ENCODE results near the gene RNF225. TPM values are rescaled to one million over a fixed set of nuclear protein-coding genes. Genes with fewer than 3 reads are reported as not detected.

Gene RNF225
- total RNA-seq, 1 experiment from 2014 or later: 1.8 TPM

DNA sequence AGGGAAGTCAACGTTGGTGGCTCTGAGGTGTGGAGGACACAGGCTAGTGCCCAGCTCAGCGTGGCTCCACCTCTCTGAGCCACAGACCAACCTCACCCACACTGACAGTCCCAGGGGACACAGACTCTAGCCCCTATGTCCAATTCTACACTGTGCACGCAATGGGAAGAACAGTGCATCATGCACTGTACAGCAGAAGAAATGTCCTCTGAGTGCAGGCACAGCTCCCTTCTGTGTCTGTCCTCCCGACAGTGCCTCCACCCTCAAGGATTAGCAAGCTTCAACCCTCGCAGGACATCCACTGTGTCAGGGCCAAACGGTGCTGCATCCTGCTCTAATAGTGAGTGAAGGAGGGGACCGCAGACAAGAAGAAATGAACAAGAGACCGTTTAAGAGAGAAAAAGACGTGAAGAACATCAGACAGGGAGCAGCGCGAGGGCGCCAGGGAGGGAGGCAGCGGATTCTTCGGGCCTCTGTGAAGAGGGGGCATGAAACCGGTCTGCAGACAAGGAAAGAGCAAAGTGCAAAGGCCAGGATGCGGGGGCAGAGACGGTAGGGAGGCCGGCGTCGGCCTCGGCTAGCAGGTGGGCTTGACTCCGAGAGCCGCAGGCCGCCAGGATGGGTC, 15.3 kb upstream of the RNF225 start:
- peak overlapping the region; percentile 17; the same call in 1 of the 2 replicates for H3K27ac Mint-ChIP-seq
- peak overlapping the region; percentile 85 for H3K4me3 Mint-ChIP-seq
- H3K27me3 Mint-ChIP-seq (ENCODE audit: low read depth): no peaks in the 10 kb centered on the region
- peaks cover 8% of the 10 kb centered on the region for H3K4me1 Mint-ChIP-seq
- POLR2A ChIA-PET: no interaction called here
- H3K9me3 Mint-ChIP-seq: no peaks in the 10 kb centered on the region
- no peaks in the 10 kb centered on the region for H3K36me3 Mint-ChIP-seq
- CTCF ChIA-PET: no interaction called here
- no peak for DNase-seq (ENCODE audit: low spot score)
- no peak for ATAC-seq
- TF ChIP-seq ZNF416 (CRISPR knock-in tag; IDR thresholded peaks at IDR 0.05) (no peak), JUN (CRISPR knock-in tag; IDR thresholded peaks at IDR 0.05) (no peak), JAZF1 (CRISPR knock-in tag; IDR thresholded peaks at IDR 0.05) (no peak)
- TF ChIP-seq, protein P1, sequence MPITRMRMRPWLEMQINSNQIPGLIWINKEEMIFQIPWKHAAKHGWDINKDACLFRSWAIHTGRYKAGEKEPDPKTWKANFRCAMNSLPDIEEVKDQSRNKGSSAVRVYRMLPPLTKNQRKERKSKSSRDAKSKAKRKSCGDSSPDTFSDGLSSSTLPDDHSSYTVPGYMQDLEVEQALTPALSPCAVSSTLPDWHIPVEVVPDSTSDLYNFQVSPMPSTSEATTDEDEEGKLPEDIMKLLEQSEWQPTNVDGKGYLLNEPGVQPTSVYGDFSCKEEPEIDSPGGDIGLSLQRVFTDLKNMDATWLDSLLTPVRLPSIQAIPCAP (CRISPR knock-in tag; IDR thresholded peaks at IDR 0.05): no peak

DNA sequence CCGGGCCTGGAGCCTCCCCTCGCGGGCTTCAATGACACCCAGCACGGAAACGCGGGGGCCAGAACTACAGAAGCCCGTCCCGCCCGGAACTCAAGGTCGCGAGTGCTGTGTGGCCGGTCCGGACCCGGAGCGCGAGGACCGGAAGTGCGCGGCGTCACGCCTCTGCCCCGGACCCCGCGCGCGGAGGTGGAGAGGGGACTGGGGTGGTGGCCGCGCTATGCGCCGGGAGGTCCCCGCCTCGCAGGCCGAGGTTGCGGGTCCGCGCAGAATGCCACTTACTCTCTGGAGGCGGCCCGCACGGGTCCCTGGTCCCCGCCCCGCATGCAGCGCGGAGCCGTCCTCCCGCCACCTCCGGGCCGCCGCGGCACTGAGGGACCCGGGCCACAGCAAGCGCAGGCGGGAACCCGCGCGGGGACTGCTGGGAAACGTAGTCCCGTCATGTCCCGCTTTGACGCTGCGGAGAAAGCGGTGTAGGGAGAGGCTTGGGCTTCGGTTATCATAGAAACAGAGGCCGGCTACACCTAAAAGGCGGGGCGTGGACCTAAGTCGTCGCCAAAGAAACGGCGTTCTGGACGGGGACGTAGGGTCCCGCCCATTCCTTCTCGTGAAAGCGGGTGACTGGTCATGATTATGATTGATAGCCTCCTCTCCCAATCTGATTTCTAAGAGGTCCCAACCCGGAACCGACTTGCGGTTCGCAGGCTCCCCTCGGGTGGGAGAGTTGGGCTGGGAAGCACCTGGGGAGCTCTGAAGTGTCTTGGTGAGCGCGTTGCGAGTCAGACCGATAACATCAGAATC, 14.6 kb upstream of the RNF225 start, which contains the start of gene ZNF837:
ZNF837 (minus strand) TSS at position 369 of the 798 bp plus-strand sequence. CDS start 11,698 bp downstream, outside the sequence.
- ChIA-PET CTCF (no interaction called here), POLR2A (interaction anchor here (0.7 kb wide), 1 partner anchor 17 kb away, joined by 3 read pairs; no protein-coding TSS in a partner anchor)
- DNase-seq (ENCODE audit: low spot score): peak; percentile 99
- no peaks in the 10 kb centered on the region for H3K36me3 Mint-ChIP-seq
- H3K9me3 Mint-ChIP-seq: no peaks in the 10 kb centered on the region
- H3K4me1 Mint-ChIP-seq: peaks cover 13% of the 10 kb centered on the region
- H3K27ac Mint-ChIP-seq: peak within 1 kb of the TSS; percentile 45
- H3K27me3 Mint-ChIP-seq (ENCODE audit: low read depth): no peaks in the 10 kb centered on the region
- ATAC-seq: peak; percentile 90
- peak within 1 kb of the TSS; percentile 85 for H3K4me3 Mint-ChIP-seq
- no peak for TF ChIP-seq NR1H2 (CRISPR knock-in tag; IDR thresholded peaks at IDR 0.05)
- peak; percentile 89 for TF ChIP-seq MAX (CRISPR knock-in tag; IDR thresholded peaks at IDR 0.05)
- no peak for TF ChIP-seq GTF2I (CRISPR knock-in tag; conservative IDR thresholded peaks at IDR 0.05)
- peak; percentile 96 for TF ChIP-seq GABPB1 (CRISPR knock-in tag; IDR thresholded peaks at IDR 0.05)
- TF ChIP-seq FOXP1 (CRISPR knock-in tag; IDR thresholded peaks at IDR 0.05; ENCODE audit: borderline replicate concordance): peak; percentile 87
- TF ChIP-seq SP1 (CRISPR knock-in tag; conservative IDR thresholded peaks at IDR 0.05): peak; percentile 82
- no peak; the same call in 1 of the 2 replicates for TF ChIP-seq NFATC4 (CRISPR knock-in tag; IDR thresholded peaks at IDR 0.05)
- TF ChIP-seq ZBTB43 (CRISPR knock-in tag; IDR thresholded peaks at IDR 0.05): peak; percentile 90
- TF ChIP-seq RELA (CRISPR knock-in tag; IDR thresholded peaks at IDR 0.05; ENCODE audit: borderline replicate concordance): no peak
- TF ChIP-seq IRF2 (CRISPR knock-in tag; IDR thresholded peaks at IDR 0.05; ENCODE audit: borderline replicate concordance, low read depth): 0 out of 2 replicates have a peak, but pooled peaks have one; percentile 67
- 0 out of 2 replicates have a peak, but pooled peaks have one; percentile 56 for TF ChIP-seq TEAD1 (CRISPR knock-in tag; IDR thresholded peaks at IDR 0.05)
- TF ChIP-seq ZNF671 (CRISPR knock-in tag; IDR thresholded peaks at IDR 0.05): no peak
- TF ChIP-seq, protein P2, sequence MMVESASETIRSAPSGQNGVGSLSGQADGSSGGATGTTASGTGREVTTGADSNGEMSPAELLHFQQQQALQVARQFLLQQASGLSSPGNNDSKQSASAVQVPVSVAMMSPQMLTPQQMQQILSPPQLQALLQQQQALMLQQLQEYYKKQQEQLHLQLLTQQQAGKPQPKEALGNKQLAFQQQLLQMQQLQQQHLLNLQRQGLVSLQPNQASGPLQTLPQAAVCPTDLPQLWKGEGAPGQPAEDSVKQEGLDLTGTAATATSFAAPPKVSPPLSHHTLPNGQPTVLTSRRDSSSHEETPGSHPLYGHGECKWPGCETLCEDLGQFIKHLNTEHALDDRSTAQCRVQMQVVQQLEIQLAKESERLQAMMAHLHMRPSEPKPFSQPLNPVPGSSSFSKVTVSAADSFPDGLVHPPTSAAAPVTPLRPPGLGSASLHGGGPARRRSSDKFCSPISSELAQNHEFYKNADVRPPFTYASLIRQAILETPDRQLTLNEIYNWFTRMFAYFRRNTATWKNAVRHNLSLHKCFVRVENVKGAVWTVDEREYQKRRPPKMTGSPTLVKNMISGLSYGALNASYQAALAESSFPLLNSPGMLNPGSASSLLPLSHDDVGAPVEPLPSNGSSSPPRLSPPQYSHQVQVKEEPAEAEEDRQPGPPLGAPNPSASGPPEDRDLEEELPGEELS (CRISPR knock-in tag; IDR thresholded peaks at IDR 0.05): no peak
- TF ChIP-seq JUN (CRISPR knock-in tag; IDR thresholded peaks at IDR 0.05): peak; percentile 76; the same call in 1 of the 2 replicates
- peak; percentile 45; the same call in 1 of the 2 replicates for TF ChIP-seq ZNF317 (CRISPR knock-in tag; IDR thresholded peaks at IDR 0.05; ENCODE audit: borderline replicate concordance, low read depth)
- peak; percentile 93; the same call in 1 of the 2 replicates for TF ChIP-seq MYBL2 (CRISPR knock-in tag; IDR thresholded peaks at IDR 0.05)
- TF ChIP-seq ZSCAN18 (CRISPR knock-in tag; IDR thresholded peaks at IDR 0.05): no peak
- TF ChIP-seq ZNF532 (CRISPR knock-in tag; IDR thresholded peaks at IDR 0.05; ENCODE audit: borderline replicate concordance): no peak
- TF ChIP-seq, protein P3, sequence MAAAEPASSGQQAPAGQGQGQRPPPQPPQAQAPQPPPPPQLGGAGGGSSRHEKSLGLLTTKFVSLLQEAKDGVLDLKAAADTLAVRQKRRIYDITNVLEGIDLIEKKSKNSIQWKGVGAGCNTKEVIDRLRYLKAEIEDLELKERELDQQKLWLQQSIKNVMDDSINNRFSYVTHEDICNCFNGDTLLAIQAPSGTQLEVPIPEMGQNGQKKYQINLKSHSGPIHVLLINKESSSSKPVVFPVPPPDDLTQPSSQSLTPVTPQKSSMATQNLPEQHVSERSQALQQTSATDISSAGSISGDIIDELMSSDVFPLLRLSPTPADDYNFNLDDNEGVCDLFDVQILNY (CRISPR knock-in tag; IDR thresholded peaks at IDR 0.05): peak; percentile 97
- peak; percentile 87 for TF ChIP-seq TCF7 (CRISPR knock-in tag; IDR thresholded peaks at IDR 0.05; ENCODE audit: low read depth)
